Islet of Langerhans (tissue), 1 donor: ENCODE results near the gene PRPF40A.
"Not testable (repeated sequence)": the region's sequence is repeated elsewhere in the genome, so short reads cannot be mapped to it uniquely, and the experiment has no call there.

Experiments
- FAIRE-seq: peaks from one replicate; lab custom pipeline; 2011; peaks lifted over from hg19 to GRCh38; lab: Jason Lieb, UNC

PRPF40A gene

DNA sequence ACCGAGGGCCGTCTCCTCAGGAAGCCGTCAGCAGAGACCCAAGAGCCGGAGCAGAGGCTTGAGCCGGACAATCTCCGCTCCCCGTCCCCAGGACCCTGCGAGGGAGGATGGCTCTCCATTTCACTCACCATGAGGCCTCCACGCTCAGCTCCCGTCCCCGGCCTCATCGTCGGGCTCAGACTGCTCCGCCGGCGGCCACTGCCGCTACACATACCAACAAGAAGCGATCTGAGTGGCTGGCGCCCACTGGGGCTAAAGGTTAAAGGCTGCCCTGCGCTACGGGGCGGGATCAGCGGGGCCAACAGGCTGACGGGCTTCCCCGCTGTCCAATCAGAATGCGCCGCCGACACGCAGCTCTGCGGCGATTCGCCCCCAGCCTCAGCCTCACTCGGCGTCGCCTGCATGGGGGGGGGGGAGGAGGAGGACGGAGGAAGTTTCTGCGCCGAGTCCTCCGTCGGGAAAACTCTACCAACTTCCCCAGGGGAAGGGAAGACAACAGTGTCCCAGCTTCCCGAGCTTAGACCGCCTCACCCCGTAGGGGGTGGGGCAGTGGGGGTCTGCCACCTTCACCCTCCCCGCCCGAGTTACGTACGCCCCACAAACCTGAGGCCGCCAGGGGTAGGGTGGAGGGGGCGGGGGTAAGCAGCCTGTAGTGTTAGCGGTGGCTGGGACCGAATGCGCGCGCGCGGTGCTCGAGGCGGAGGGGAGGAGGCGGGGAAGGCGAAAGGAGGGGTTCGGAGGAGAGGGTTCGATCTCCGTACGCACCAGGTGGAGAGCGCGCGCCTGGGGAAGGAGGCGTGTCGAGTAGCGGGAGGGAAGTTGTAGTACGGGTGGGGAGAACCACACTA is at the start of gene PRPF40A:
Gene PRPF40A (minus strand): TSS at position 234 of the 848 bp plus-strand sequence. CDS start 22 bp downstream, at position 212.
- FAIRE-seq = no peak

DNA sequence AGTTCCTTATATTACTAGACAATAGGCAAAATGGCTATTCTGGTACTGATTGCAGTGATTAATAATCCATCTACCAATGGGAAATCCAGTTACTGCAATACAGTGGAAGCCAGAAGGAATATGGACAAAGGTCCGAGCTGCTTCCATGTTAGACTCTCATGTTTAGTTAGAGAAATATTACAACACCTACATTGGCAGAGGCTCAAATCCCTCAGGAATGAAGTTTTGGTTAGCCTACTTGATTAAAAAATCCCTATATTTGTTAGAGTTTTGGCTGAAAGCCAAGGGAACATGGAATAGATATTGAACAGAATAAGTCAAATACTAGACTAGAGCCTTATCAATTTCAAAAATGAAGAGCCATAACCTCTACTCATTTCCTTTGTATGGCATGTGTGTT is 49.7 kb upstream of the PRPF40A start:
- no peak for FAIRE-seq

DNA sequence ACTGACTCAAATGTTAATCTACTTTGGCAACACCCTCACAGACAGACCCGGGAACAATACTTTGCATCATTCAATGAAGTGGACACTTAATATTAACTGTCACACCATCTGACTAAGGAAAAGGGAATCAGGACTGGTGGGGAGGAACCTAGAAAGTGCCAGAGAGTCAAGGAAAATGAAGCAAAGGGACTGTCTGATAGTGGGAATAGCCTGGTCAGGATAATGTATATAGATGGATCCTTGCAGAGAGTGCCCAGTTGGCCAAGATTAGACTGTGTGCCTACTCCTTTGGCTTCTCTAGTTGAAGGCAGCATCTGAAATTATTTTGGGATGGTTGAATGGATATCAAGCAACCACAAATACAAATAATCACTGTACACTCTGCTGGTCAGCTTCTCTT is 46.4 kb upstream of the PRPF40A start:
- FAIRE-seq = no peak

DNA sequence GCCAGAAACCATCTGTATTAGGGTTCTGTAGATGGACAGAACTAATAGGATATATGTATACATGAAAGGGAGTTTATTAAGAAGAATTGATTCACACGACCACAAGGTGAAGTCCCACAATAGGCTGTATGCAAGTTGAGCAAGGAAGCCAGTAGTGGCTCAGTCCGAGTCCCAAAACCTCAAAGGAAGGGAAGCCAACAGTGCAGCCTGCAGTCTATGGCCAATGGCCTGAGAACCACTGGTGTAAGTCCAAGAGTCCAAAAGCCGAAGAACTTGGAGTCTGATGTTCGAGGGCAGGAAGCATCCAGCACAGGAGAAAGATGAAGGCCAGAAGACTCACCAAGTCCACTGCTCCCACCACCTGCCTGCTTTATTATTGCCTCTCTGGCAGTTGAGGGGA is 45.9 kb upstream of the PRPF40A start:
- FAIRE-seq = not testable (repeated sequence)

DNA sequence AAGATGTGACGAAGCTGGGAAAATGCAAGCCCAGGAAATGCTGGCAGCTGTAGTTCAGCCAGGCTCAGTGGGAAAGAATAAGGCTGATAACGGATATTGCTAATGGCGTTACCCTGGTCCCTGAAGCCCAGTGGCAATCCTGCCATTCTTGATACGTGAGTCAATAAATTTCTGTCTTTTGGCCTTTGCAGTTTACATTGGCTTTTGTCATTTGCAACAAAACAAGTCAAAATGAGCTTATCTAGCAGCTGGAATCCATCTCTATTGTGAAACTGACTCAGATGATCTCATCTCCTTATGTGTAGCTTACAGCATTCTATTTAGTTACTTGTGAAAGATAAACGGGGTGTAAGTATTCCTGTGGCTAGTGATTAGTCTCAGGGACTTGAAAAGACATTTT is 44.9 kb upstream of the PRPF40A start:
- FAIRE-seq = no peak

DNA sequence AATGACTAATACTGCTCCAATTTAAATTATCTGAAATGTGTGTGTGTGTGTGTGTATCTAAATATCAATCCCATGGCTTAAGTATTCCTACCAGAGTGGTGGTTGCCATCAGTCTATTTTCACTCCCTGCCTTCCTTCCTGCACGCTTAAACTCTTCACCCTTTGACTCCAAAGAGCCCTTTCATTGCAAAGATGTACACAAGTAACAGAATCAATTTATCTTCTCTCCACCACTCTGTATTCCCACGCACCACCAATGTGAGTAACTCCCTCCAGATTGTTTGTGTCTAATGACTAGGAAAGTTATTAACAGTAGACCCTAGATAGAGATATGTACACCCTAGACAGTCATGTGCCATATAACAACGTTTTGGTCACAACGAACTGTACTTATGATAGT is 44.0 kb upstream of the PRPF40A start:
- no peak for FAIRE-seq

DNA sequence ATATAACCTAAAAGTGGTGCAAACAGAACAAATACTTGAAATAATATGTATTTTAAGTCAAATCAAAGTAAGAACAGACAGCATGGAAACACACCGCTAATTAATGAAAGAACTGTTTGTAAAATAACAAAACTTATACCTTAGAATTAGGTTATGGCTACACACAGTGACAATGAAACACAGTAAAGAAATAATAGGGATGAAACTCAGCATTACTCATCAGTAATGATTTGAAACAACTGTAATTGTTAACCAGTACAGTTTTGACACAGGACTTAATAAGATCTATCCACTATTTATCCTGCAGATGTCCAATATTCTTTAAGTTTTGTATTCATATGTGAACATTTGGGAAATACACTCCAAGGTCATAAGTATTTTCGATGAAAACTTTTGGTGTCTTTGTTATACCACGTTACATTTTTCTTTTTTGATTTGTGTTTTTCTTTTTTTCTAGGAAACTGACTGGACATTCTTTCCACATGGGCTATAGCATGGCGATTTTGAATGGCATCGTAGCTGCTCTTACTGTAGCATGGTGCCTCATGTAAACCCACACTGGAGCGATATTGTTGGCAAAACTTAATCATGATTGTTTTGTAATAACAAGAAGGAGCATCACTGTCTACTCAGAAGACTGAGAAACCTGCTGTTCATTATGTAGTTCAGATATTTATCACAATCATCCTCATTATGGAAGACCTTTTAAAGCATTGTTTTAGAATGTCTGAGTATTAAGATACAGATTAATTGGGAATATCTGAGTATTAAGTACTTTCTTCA is 42.2 kb upstream of the PRPF40A start:
- FAIRE-seq = no peak

DNA sequence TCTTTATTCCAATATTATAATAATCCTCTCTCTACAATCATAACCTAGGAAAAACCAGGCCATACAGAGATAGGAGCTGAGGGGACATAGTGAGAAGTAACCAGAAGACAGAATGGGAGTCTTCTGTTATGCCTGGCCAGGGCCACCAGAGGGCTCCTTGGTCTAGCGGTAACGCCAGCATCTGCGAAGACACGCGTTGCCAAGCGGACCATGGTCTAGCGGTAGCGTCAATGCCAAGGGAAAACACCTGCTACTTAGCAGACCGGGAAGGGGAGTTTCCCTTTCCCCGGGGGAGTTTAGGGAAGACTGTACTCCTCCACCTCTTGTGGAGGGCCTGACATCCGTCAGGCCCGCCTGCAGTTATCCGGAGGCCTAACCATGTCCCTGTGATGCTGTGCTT is 37.8 kb upstream of the PRPF40A start:
- no peak for FAIRE-seq

DNA sequence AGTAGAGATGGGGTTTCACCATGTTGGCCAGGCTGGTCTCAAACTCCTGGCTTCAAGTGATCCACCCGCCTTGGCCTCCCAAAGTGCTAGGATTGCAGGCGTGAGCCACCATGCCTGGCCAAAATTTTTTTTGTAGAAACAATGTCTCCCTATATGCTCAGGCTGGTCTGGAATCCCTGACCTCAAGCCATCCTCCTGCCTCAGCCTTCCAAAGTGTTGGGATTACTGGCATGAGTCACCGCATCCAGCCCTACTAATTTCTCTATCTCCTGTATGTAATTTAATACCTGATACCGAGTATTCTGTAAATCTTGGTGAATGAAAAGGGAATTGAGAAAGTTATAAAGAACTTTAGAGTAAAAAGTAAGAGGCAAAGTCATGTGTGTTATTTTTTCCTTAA is 30.5 kb upstream of the PRPF40A start:
- FAIRE-seq = not testable (repeated sequence)

DNA sequence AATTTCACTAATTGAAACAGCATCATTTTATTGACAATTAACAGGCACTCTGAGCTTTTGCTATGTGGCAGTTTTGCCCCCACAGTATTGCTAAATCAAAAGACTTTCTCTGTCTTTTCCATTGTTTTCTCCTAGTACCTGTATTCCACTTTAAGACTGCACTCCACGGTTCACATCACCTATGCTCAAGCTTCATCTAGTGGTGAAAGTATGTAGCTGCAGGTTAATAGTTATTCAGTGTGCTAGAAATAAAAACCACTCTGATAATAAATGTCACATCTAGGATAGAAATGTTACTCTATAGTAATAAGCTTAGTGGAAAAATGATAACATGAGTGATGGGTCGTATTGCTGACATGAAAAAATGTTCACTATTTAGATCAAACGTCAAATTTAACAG is 25.7 kb upstream of the PRPF40A start:
- peak; percentile 95 for FAIRE-seq

DNA sequence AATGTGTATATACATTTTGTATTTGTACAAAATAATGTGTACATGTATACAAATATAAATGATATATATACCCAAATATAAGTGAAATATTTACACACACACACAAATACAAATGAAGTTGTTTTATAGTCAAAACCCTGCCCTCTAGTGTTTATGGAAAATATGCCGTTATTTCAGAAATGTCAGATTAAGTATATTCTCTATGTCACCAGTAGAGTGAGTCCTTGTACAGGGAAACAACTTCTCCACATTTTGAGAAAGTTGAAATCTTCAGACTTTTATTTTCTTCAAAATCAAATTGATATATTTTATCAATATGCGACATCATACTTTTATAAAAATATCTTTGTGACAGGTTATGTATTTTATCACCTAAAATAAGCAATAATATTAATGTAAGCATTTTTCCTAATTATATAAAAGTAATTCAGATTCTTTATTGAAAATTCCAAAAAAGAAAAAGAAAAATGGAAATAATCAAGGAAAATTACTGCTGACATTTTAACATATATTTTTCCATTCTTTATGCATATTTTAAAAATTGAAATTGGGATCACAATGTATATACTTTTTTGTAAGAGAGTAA is 23.6 kb upstream of the PRPF40A start:
- peak; percentile 98 for FAIRE-seq

DNA sequence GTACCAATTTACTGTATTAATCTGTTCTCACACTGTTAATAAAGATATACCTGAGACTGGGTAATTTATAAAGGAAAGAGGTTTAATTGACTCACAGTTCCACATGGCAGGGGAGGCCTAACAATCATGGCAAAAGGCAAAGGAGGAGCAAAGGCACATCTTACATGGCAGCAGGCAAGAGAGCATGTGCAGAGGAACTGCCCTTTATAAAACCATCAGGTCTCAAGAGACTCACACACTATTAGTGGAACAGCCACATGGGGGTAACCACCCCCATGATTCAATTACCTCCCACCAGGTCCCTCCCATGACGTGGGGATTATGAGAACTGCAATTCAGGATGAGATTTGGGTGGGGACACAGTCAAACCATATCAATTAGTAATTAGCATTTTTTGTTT is 22.4 kb upstream of the PRPF40A start:
- not testable (repeated sequence) for FAIRE-seq

DNA sequence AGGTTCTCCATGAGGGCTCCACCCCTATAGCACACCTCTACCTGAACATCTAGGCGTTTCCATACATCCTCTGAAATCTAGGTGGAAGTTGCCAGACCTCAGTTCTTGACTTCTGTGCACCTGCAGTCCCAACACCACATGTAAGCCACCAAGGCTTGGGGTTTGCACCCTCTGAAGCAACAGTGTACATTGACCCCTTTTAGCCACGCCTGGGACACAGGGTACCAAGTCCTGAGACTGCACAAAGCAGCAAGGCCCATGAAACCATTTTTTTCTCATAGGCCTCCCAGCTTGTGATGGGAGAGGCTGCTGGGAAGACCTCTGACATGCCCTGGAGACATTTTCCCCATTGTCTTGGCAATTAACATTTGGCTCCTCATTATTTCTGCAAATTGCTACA is 21.2 kb upstream of the PRPF40A start:
- no peak for FAIRE-seq

DNA sequence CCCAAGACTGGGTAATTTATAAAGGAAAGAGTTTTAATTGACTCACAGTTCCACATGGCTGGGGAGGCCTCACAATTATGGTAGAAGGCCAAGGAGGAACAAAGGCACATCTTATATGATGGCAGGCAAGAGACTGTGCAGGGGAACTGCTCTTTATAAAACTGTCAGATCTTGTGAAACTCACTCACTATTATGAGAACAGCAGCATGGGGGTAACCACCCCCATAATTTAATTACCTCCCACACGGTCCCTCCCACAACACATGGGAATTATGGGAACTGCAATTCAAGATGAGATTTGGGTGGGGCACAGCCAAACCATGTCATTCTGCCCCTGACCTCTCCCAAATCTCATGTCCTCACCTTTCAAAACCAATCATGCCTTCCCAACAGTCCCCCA is 20.2 kb upstream of the PRPF40A start:
- FAIRE-seq = not testable (repeated sequence)

DNA sequence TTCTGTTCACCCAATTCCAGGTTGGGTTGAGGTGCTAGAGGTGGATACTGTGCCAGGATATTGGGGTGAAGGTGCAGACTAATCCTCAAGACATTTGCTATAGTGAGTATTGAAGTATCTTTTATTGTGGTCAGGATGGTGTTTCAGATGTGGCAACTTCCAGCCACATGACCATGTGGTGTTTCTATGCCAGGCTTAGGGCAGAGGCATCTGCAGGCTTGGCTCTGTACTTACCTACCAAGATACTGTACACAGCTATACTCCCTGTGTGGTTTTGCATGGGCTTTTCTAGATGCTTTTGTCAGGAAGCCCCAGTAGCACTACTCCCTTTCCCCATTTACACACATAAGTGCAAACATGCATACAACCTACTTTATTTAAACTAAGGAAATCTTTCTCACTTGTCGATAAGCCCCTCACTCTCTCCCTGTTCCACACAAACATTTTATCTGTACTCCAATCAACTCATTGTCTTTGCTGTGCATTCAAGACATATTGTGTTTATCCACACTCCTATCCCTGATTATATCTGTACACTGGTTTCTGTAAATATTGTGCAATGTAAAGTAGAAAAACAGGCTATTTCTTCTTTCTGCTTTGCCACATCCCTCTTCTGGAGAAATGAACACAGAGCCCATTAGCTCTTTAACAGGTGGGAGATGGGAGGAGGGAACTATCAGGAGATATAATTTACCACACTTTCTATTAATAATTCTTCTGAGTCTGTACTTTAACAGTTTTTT is 13.5 kb upstream of the PRPF40A start:
- FAIRE-seq = no peak

DNA sequence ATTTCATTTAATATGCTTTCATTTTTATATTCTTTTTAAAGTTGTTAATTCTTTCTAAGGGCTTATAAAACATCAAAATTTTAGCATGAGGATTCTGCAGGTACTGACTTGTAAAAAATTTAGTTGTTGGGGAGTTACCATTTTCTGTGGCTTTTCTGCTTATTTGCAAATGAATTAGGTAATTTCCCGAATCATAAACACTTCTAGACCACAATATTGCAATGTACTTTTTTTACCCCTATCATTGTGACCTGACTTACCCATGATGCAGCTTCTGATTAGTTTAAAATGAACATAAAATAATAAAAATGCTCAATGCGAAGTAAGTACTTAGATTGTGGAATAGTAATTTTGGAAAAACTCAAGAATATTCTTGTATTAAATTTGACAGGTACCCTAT is 12.6 kb upstream of the PRPF40A start:
- FAIRE-seq = no peak

DNA sequence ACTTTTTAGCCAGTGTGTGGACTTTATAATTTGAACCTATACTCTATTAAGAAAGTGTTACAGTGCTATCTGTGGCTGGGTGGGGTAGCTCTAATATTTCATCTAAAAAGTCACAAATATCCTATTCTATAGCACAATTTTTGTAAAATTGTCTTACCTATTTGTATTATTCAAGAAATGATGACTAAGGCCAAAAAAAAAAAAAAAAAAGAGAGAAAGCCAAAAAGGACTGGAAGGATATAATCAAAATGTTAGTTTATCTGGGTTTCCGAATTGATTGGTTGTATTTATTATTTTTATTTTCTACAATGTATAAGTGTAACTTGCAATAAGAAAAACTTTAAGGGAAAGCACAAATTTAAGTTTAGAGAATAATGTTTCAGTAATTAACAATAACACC is 6.7 kb upstream of the PRPF40A start:
- no peak for FAIRE-seq

DNA sequence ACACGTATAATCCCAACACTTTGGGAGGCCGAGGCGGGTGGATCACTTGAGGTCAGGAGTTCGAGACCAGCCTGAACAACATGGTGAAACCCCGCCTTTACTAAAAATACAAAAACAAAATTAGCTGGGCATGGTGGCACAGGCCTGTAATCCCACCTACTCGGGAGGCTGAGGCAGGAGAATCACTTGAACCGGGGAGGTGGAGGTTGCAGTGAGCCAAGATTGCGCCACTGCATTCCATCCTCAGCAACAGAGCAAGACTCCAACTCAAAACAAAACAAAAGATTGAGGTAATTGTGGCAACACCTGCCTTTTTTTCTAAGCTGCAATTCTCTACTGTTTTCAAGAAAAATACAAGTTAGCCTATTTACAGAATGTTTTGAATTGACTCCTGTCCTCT is 5.4 kb upstream of the PRPF40A start:
- not testable (repeated sequence) for FAIRE-seq

DNA sequence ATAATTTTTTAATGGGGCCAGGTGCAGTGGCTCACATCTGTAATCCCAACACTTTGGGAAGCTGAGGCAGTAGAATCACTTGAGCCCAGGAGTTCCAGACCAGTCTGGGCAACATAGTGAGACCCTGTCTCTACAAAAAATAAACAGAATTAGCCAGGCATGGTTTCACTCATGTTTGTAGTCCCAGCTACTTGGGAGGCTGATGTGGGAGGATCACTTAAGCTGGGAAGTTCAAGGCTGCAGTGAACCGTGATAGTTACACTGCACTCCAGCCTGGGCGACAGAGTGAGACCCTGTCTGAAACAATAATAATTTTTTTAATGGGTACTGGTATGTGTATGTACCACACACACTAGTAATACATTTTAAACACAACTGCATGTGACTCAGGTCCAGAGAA is 3.5 kb upstream of the PRPF40A start:
- no peak for FAIRE-seq

DNA sequence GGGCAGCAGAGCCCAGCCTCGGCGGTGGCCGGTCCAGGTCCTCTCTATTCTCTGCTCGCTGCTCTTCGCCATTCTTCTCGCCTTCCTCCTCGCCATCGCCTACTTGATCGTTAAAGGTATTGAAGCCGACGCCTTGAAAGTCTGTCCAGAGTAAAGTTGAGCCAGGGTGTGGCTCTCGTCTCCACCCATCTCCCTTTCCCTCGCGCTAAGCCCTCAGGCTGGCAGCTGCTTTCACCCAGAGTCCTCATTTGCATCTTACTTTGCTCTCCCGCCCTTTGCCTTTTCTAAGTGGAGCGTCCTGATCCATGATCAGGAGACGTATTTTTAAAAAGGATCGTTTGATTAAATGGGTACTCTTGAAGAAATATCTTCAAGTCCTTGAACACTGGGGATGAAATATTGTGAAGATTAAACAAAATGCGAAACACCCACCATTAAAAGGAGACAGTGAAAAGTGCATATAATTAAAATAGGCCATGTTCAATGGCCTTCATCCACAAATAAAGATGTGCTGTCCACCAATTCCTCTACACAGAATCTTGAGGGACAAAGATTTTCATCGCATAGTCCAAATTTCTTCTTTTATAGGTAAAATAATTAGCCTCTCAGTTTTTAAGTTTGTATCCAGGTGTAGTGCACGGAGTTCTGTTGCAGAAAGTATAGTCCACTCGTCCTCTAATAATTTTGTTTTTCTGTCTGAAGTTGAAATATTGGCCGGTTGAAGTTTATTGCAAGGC is 1.8 kb upstream of the PRPF40A start:
- no peak for FAIRE-seq

DNA sequence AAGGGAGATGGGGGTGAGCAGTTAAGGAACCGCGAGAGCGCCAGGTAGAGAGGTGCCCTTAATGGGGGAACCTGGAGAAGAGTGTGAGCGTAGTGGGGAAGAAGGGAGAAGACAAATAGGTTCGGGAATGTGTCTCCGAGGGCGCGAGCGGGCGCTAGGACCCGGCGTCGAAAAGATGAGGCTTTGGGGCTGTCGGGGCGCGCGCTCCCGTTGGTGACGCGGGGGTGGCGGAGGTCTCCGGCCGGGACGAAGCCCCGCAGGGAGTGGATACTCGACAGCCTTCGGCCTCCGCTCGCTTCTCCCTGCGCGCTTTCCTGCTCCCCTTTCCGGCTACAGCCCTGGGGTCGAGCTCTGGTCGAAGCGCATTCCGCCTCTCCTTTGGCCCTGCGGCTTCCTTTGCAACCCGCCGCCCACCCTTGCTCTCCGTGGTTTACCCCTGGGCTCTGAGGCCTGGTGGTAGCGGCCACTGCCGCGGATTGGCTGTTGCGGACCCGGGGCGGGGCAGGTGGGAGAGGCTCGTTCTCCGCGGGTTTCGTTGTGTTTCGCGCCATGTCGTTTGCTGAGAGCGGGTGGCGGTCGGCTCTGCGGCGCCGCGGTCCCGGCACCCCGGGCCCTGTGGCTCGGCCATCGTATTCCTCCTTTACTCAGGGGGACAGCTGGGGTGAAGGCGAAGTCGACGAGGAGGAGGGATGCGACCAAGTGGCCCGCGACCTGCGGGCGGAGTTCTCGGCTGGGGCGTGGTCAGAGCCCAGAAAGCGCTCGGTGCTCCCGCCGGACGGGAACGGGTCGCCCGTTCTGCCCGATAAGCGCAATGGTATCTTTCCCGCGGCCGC is 1.0 kb upstream of the PRPF40A start, which contains the start of gene ARL6IP6:
Gene ARL6IP6 (plus strand): TSS at position 545 of the 833 bp plus-strand sequence. CDS start 5 bp downstream, at position 550.
- no peak for FAIRE-seq
